Stomach (tissue), 4 donors: ENCODE data around the gene FBXL7.

ENCODE experiments used
- EP300 ChIP-seq: sonication (generic); formaldehyde crosslinking; IDR thresholded peaks from one replicate; pipeline ENCODE4 v1.6.1; 2017; ENCODE audit warnings: antibody characterized with exemption
- TF ChIP-seq, protein P1 (sequence below), 7 experiments: fragments of 450-650 bp in 4 of 7; fragments of 200-600 bp in 3 of 7; sonication (generic) in 3 of 7; IDR thresholded peaks; one replicate each; pipeline ENCODE4 v1.5.1; 2016 to 2019; ENCODE audit warnings: antibody characterized with exemption in 7 of 7, control low read depth in 2 of 7, mild to moderate bottlenecking in 1 of 7

DNA sequence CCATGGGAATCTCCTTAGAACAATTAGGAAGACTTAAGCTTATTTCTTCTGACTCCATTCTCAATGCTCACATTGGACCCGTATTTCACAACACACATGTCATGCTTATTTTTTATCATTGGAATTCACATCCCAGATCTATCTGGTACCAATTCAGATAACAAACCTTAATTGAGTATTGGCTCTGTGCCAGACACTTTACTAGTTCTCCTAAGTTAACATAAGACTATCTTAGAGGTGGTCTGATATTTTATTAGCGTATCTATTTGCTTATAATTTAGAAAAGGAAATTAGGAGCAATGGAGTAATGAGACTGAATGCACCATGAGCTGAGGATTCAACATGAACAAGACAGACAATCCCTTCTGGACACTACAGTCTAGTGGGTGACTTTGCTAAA, 45.1 kb downstream of the FBXL7 start:
- TF ChIP-seq, protein P1, sequence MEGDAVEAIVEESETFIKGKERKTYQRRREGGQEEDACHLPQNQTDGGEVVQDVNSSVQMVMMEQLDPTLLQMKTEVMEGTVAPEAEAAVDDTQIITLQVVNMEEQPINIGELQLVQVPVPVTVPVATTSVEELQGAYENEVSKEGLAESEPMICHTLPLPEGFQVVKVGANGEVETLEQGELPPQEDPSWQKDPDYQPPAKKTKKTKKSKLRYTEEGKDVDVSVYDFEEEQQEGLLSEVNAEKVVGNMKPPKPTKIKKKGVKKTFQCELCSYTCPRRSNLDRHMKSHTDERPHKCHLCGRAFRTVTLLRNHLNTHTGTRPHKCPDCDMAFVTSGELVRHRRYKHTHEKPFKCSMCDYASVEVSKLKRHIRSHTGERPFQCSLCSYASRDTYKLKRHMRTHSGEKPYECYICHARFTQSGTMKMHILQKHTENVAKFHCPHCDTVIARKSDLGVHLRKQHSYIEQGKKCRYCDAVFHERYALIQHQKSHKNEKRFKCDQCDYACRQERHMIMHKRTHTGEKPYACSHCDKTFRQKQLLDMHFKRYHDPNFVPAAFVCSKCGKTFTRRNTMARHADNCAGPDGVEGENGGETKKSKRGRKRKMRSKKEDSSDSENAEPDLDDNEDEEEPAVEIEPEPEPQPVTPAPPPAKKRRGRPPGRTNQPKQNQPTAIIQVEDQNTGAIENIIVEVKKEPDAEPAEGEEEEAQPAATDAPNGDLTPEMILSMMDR (IDR thresholded peaks at IDR 0.05): no peak
- TF ChIP-seq EP300: no peak
